Activated naive CD8-positive, alpha-beta T cell treated with anti-CD3 and anti-CD28 coated beads, Interleukin-2, amount 50 U/mL, for 24 hours (primary cell): Measurements from ENCODE around the gene NNMT.
"Not testable (repeated sequence)": the region's sequence is repeated elsewhere in the genome, so short reads cannot be mapped to it uniquely, and the experiment has no call there.

ENCODE experiments used
- ATAC-seq: fragments of 150-1000 bp; cut with Tn5 transposase; one replicate; pipeline ENCODE4 v1.10.0; 2021
- DNase-seq: peaks from one replicate; pipeline ENCODE4 v3.0.0; 2021
- H3K27ac Mint-ChIP-seq: one replicate; pipeline ENCODE4 v1.8.0; 2021; ENCODE audit warnings: mild to moderate bottlenecking, mixed read lengths
- H3K27me3 Mint-ChIP-seq: one replicate; pipeline ENCODE4 v1.8.0; 2021; ENCODE audit warnings: mixed read lengths
- H3K36me3 Mint-ChIP-seq: one replicate; pipeline ENCODE4 v1.8.0; 2021; ENCODE audit warnings: low read depth, mixed read lengths
- H3K4me1 Mint-ChIP-seq: one replicate; pipeline ENCODE4 v1.8.0; 2021; ENCODE audit warnings: mixed read lengths
- H3K4me3 Mint-ChIP-seq: one replicate; pipeline ENCODE4 v1.8.0; 2021; ENCODE audit warnings: mild to moderate bottlenecking, moderate library complexity, mixed read lengths
- H3K9me3 Mint-ChIP-seq: one replicate; pipeline ENCODE4 v1.8.0; 2021; ENCODE audit warnings: mixed read lengths

NNMT gene

GRCh38 chr11:114322934-114323333, 26.7 kb downstream of the NNMT start:
- Mint-ChIP-seq H3K9me3 (no peaks in the 10 kb centered on the region), H3K4me1 (peaks cover 5% of the 10 kb centered on the region), H3K27ac (no peak overlapping the region), H3K4me3 (no peak overlapping the region), H3K36me3 (no peaks in the 10 kb centered on the region), H3K27me3 (peaks cover 6% of the 10 kb centered on the region)
- ATAC-seq (no peak), DNase-seq (no peak)

GRCh38 chr11:114326151-114326550, 30.0 kb downstream of the NNMT start:
- no peak overlapping the region for H3K4me3 Mint-ChIP-seq
- peaks cover 3% of the 10 kb centered on the region for H3K9me3 Mint-ChIP-seq
- no peak for DNase-seq
- peaks cover 2% of the 10 kb centered on the region for H3K36me3 Mint-ChIP-seq
- peaks cover 4% of the 10 kb centered on the region for H3K27me3 Mint-ChIP-seq
- ATAC-seq: no peak
- H3K4me1 Mint-ChIP-seq: no peaks in the 10 kb centered on the region
- H3K27ac Mint-ChIP-seq: no peak overlapping the region

GRCh38 chr11:114326776-114327175, 30.6 kb downstream of the NNMT start:
- H3K4me1 Mint-ChIP-seq: no peaks in the 10 kb centered on the region
- H3K27ac Mint-ChIP-seq: no peak overlapping the region
- H3K4me3 Mint-ChIP-seq: no peak overlapping the region
- H3K36me3 Mint-ChIP-seq: peaks cover 2% of the 10 kb centered on the region
- DNase-seq (no peak), ATAC-seq (no peak)
- H3K9me3 Mint-ChIP-seq: peaks cover 3% of the 10 kb centered on the region
- H3K27me3 Mint-ChIP-seq: peaks cover 4% of the 10 kb centered on the region

- no peak overlapping the region for H3K4me3 Mint-ChIP-seq
- no peaks in the 10 kb centered on the region for H3K4me1 Mint-ChIP-seq
- peaks cover 3% of the 10 kb centered on the region for H3K9me3 Mint-ChIP-seq
- H3K27me3 Mint-ChIP-seq: peaks cover 6% of the 10 kb centered on the region
- DNase-seq (no peak), ATAC-seq (no peak)
- H3K36me3 Mint-ChIP-seq: peaks cover 2% of the 10 kb centered on the region
- no peak overlapping the region for H3K27ac Mint-ChIP-seq
These were observed 34.2 kb downstream of the NNMT start for GRCh38 chr11:114330373-114330772.

GRCh38 chr11:114340311-114341131, 44.3 kb downstream of the NNMT start:
- H3K4me3 Mint-ChIP-seq: peak overlapping the region; percentile 34
- ATAC-seq: peak; percentile 69
- H3K36me3 Mint-ChIP-seq: no peaks in the 10 kb centered on the region
- H3K4me1 Mint-ChIP-seq: peaks cover 8% of the 10 kb centered on the region
- peak; percentile 14 for DNase-seq
- peaks cover 7% of the 10 kb centered on the region for H3K27me3 Mint-ChIP-seq
- H3K9me3 Mint-ChIP-seq: no peaks in the 10 kb centered on the region
- H3K27ac Mint-ChIP-seq: no peak overlapping the region

- H3K36me3 Mint-ChIP-seq, H3K27ac Mint-ChIP-seq, H3K4me1 Mint-ChIP-seq, ATAC-seq, DNase-seq, H3K27me3 Mint-ChIP-seq, H3K9me3 Mint-ChIP-seq, H3K4me3 Mint-ChIP-seq: not testable (repeated sequence)
These were observed 45.5 kb downstream of the NNMT start for GRCh38 chr11:114341667-114342066.

- ATAC-seq (no peak), DNase-seq (no peak)
- H3K9me3 Mint-ChIP-seq: no peaks in the 10 kb centered on the region
- no peak overlapping the region for H3K4me3 Mint-ChIP-seq
- peaks cover 9% of the 10 kb centered on the region for H3K4me1 Mint-ChIP-seq
- H3K27me3 Mint-ChIP-seq: peaks cover 7% of the 10 kb centered on the region
- no peak overlapping the region for H3K27ac Mint-ChIP-seq
- H3K36me3 Mint-ChIP-seq: no peaks in the 10 kb centered on the region
These were observed 46.3 kb downstream of the NNMT start for GRCh38 chr11:114342476-114342875.

- H3K36me3 Mint-ChIP-seq: no peaks in the 10 kb centered on the region
- no peak for ATAC-seq
- no peak for DNase-seq
- no peaks in the 10 kb centered on the region for H3K9me3 Mint-ChIP-seq
- H3K4me1 Mint-ChIP-seq: peaks cover 9% of the 10 kb centered on the region
- H3K27me3 Mint-ChIP-seq: peaks cover 9% of the 10 kb centered on the region
- H3K4me3 Mint-ChIP-seq: no peak overlapping the region
- no peak overlapping the region for H3K27ac Mint-ChIP-seq
These were observed 46.8 kb downstream of the NNMT start for GRCh38 chr11:114343020-114343419.

GRCh38 chr11:114343493-114343892, 47.3 kb downstream of the NNMT start:
- ATAC-seq: no peak
- H3K4me3 Mint-ChIP-seq: no peak overlapping the region
- DNase-seq: no peak

GRCh38 chr11:114344494-114344893, 48.3 kb downstream of the NNMT start:
- Mint-ChIP-seq H3K27ac (no peak overlapping the region), H3K27me3 (peaks cover 9% of the 10 kb centered on the region), H3K4me3 (no peak overlapping the region), H3K4me1 (peaks cover 9% of the 10 kb centered on the region), H3K9me3 (no peaks in the 10 kb centered on the region), H3K36me3 (no peaks in the 10 kb centered on the region)
- DNase-seq: no peak
- ATAC-seq: no peak

More at GRCh38 chr11:114343493-114343892, 47.3 kb downstream of the NNMT start:
- Mint-ChIP-seq H3K36me3 (no peaks in the 10 kb centered on the region), H3K9me3 (no peaks in the 10 kb centered on the region), H3K4me1 (peaks cover 9% of the 10 kb centered on the region), H3K27ac (no peak overlapping the region), H3K27me3 (peaks cover 9% of the 10 kb centered on the region)

- Mint-ChIP-seq H3K9me3 (no peaks in the 10 kb centered on the region), H3K27ac (no peak overlapping the region), H3K27me3 (peaks cover 9% of the 10 kb centered on the region), H3K36me3 (no peaks in the 10 kb centered on the region), H3K4me1 (peaks cover 5% of the 10 kb centered on the region), H3K4me3 (no peak overlapping the region)
- ATAC-seq (no peak), DNase-seq (no peak)
These were observed 49.5 kb downstream of the NNMT start for GRCh38 chr11:114345575-114346222.

GRCh38 chr11:114346709-114347141, 50.5 kb downstream of the NNMT start:
- H3K27ac Mint-ChIP-seq: no peak overlapping the region
- no peaks in the 10 kb centered on the region for H3K9me3 Mint-ChIP-seq

GRCh38 chr11:114348200-114349191, 52.3 kb downstream of the NNMT start:
- H3K4me3 Mint-ChIP-seq: no peak overlapping the region
- no peak for ATAC-seq
- peak; percentile 22 for DNase-seq

More at GRCh38 chr11:114346709-114347141, 50.5 kb downstream of the NNMT start:
- Mint-ChIP-seq H3K4me1 (peaks cover 2% of the 10 kb centered on the region), H3K4me3 (peak overlapping the region; percentile 45), H3K36me3 (no peaks in the 10 kb centered on the region), H3K27me3 (peaks cover 3% of the 10 kb centered on the region)
- ATAC-seq (no peak), DNase-seq (no peak)

GRCh38 chr11:114350022-114350421, 53.8 kb downstream of the NNMT start:
- Mint-ChIP-seq H3K4me3 (no peak overlapping the region), H3K36me3 (no peaks in the 10 kb centered on the region), H3K27ac (no peak overlapping the region), H3K9me3 (no peaks in the 10 kb centered on the region), H3K4me1 (peaks cover 2% of the 10 kb centered on the region), H3K27me3 (peaks cover 4% of the 10 kb centered on the region)
- ATAC-seq: no peak
- DNase-seq: no peak

More at GRCh38 chr11:114348200-114349191, 52.3 kb downstream of the NNMT start:
- H3K27ac Mint-ChIP-seq: no peak overlapping the region
- peaks cover 2% of the 10 kb centered on the region for H3K4me1 Mint-ChIP-seq
- no peaks in the 10 kb centered on the region for H3K9me3 Mint-ChIP-seq
- H3K27me3 Mint-ChIP-seq: peaks cover 3% of the 10 kb centered on the region
- no peaks in the 10 kb centered on the region for H3K36me3 Mint-ChIP-seq
